Loucy (cell line): ENCODE measurements around the gene KCNK1.

Experiments
- CTCF ChIP-seq: fragments of 200-600 bp; sonication (generic); conservative IDR thresholded peaks from 2 replicates; pipeline ENCODE4 v1.5.1; 2014; ENCODE audit warnings: mild to moderate bottlenecking, antibody characterized with exemption, low read length
- EZH2phosphoT487 ChIP-seq: fragments of 200-600 bp; IDR thresholded peaks from 2 replicates; pipeline ENCODE4 v1.6.1; 2018; ENCODE audit warnings: antibody characterized with exemption, mild to moderate bottlenecking, moderate library complexity, borderline replicate concordance

- TF ChIP-seq CTCF (no peak), EZH2phosphoT487 (no peak)
Observed at GRCh38 chr1:233575450-233575849, 38.5 kb upstream of the KCNK1 start.
